RWPE1 (cell line): Measurements from ENCODE around the gene CNTNAP2.

Experiments used
- CTCF ChIA-PET: fragments of 350-600 bp; sonication (Branson Sonifier 250); formaldehyde crosslinking; extraction: SDS; loops from one replicate; lab custom pipeline; 2021; lab: Yijun Ruan, JAX
- POLR2A ChIA-PET: fragments of 400-600 bp; formaldehyde crosslinking; extraction: SDS; loops from one replicate; lab custom pipeline; 2020; ENCODE audit warnings: antibody characterized with exemption; ENCODE audit not compliant: low non-redundant PET; lab: Yijun Ruan, JAX
- DNase-seq: peaks from one replicate; pipeline ENCODE4 v3.0.0; 2012; ENCODE audit warnings: low spot score
- H3K27ac ChIP-seq: fragments of 450-650 bp; 2 replicates; pipeline ENCODE4 v1.5.1; 2017
- CTCF ChIP-seq: fragments of 450-650 bp; conservative IDR thresholded peaks from 2 replicates; pipeline ENCODE4 v1.5.1; 2017; ENCODE audit warnings: low read depth, mild to moderate bottlenecking

CNTNAP2 gene

DNA sequence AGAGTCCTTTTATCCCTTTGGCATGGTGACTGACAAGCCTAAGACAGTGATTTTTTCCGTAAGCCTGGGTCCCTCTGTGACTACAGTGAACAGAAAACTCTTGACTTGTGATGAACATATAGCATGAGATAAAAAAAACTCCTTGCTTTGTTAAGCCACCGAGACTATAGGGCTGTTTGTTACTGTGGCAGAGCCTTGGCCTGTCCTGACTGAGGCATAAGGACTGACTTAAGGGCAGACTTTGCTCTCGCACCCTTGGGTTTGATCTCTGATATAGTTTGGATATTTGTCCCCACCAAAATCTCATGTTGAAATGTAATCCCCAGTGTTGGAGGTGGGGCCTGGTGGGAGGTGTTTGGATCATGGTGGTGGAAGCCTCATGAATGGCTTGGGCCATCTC lies 2157.5 kb downstream of the CNTNAP2 start:
- no peak for TF ChIP-seq CTCF
- CTCF ChIA-PET = no interaction called here
- H3K27ac ChIP-seq = no peak overlapping the region
- DNase-seq = no peak
- POLR2A ChIA-PET = no interaction called here

DNA sequence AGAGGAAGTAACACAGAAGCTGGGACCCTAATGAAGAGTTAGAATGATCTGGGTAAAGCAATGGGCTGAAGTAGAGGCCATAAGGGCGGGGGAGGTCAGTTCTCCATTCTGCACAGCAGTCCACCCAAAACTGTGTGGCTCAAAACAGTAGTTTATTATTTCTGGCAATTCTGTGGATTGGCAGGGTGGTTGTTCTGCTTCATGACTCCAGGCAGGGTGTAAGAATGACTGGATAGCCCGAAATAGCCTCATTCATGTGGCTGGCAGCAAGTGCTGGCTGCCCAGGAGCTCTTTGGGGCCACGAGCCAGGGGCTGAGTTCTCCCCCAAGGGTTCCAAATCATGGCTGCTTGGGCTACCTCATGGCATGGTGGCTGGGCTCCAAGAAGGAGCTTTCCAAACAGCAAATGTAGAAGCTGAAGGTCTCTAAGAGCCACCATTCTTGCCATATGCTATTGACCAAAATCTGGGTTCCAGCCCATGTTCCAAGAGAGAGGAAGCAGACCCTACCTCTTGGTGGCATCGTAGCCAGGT lies 2158.8 kb downstream of the CNTNAP2 start:
- no peak for DNase-seq
- POLR2A ChIA-PET = no interaction called here
- no peak for TF ChIP-seq CTCF
- CTCF ChIA-PET = no interaction called here
- H3K27ac ChIP-seq = no peak overlapping the region

DNA sequence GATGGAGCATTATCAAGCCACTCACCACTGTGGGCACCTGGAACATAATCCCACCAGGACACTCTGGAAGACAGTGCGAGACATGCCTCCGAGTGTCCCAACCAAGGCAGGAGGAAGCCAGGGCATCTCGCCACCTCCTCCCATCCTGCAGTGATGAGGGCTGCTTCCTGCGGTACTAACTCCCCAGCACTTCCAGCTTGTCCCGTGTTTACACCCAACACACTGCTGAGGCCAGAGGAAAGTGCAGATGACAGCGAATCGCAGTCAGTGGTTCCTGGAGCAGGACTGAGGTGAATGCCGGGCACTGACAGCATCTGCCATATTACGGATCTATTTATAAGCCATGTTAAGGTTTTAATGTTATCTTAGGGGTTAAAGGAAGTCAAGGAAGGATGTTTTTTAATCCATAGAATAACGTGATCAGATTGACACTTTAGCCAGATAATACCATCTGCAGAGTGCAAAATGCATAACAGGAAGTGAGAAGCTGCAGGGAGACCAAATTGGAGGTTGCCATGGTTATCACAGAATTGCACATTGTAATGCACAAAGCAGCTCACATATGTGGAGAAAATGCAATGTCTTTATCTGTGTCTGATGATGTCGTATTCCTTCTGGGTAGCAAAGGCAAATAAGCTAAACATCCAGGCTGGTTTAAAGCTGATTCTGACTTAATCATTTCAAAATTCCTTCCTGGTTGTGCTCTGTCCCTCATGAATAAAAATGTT lies 2159.9 kb downstream of the CNTNAP2 start:
- no peak for TF ChIP-seq CTCF
- ChIA-PET POLR2A (no interaction called here), CTCF (no interaction called here)
- H3K27ac ChIP-seq = no peak overlapping the region
- no peak for DNase-seq

GRCh38 chr7:148277042-148277660 lies 2160.6 kb downstream of the CNTNAP2 start:
- DNase-seq = no peak
- POLR2A ChIA-PET = no interaction called here
- TF ChIP-seq CTCF = no peak
- CTCF ChIA-PET = no interaction called here
- no peak overlapping the region for H3K27ac ChIP-seq

DNA sequence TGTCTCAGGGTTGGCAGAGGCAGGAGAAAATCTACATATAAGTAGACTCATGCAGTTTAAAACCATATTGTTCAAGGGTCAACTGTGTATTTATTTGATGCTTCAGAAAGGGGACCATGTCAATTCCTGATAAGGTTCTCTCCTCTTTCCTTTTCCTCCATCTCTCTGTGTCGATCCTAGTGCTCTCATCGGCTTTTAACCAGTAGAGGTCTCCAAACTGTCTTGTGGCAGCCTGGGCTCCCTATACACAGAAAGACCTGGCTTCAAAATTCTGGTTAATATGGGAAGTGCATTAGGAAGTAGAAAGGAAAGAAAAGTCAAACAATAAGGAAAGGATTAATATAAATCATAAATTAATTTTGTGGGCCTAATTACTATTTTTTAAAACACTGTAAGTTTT lies 2169.5 kb downstream of the CNTNAP2 start:
- peak; percentile 38 for DNase-seq
- ChIA-PET CTCF (no interaction called here), POLR2A (no interaction called here)
- TF ChIP-seq CTCF = peak; percentile 62
- no peak overlapping the region for H3K27ac ChIP-seq

- no peak overlapping the region for H3K27ac ChIP-seq
- ChIA-PET POLR2A (no interaction called here), CTCF (no interaction called here)
- no peak for TF ChIP-seq CTCF
- DNase-seq = no peak
These were observed 2170.9 kb downstream of the CNTNAP2 start for GRCh38 chr7:148287538-148287937.
